ENCODE measurements around the gene TTC5. TPM values are rescaled to one million over a fixed set of nuclear protein-coding genes. Genes with fewer than 3 reads are reported as not detected.
"Not testable (repeated sequence)": the region's sequence is repeated elsewhere in the genome, so short reads cannot be mapped to it uniquely, and the experiment has no call there.

TTC5 gene
- total and polyA plus RNA-seq, 2 experiments from 2014 or later: 13.9 to 25.9 TPM

DNA sequence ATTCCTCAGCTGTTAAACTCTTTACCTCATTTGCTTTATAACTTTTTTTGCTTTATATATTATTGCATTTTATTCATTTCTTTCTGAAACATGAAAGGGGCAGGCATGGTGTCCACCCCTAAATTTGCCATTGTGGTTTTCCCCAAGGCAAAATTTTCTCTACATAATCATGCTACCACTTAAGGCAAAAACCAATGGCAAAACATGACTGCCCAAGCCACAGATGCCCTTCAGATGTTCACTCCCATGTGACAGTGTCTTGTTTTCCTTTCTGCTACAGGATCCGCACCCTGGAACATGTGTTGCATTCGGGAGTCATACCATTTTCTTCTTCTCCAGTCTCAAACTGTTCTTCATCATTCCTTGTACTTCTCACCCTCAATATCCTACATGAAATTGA is 28.3 kb downstream of the TTC5 start:
- H3K27me3 ChIP-seq: no peaks in the 10 kb centered on the region
- TF ChIP-seq, protein P1, sequence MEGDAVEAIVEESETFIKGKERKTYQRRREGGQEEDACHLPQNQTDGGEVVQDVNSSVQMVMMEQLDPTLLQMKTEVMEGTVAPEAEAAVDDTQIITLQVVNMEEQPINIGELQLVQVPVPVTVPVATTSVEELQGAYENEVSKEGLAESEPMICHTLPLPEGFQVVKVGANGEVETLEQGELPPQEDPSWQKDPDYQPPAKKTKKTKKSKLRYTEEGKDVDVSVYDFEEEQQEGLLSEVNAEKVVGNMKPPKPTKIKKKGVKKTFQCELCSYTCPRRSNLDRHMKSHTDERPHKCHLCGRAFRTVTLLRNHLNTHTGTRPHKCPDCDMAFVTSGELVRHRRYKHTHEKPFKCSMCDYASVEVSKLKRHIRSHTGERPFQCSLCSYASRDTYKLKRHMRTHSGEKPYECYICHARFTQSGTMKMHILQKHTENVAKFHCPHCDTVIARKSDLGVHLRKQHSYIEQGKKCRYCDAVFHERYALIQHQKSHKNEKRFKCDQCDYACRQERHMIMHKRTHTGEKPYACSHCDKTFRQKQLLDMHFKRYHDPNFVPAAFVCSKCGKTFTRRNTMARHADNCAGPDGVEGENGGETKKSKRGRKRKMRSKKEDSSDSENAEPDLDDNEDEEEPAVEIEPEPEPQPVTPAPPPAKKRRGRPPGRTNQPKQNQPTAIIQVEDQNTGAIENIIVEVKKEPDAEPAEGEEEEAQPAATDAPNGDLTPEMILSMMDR (IDR thresholded peaks at IDR 0.05; ENCODE audit: low read depth, low read length): no peak
- H3K27ac ChIP-seq: no peak overlapping the region
- H3K4me1 ChIP-seq (ENCODE audit: low read depth): no peaks in the 10 kb centered on the region
- no peaks in the 10 kb centered on the region for H3K36me3 ChIP-seq
- no peaks in the 10 kb centered on the region for H3K9me3 ChIP-seq (ENCODE audit: low read depth)
- no peak overlapping the region for H3K4me3 ChIP-seq
- DNase-seq (ENCODE audit: low read depth in 1 of 2, low spot score in 1 of 2): no peak

DNA sequence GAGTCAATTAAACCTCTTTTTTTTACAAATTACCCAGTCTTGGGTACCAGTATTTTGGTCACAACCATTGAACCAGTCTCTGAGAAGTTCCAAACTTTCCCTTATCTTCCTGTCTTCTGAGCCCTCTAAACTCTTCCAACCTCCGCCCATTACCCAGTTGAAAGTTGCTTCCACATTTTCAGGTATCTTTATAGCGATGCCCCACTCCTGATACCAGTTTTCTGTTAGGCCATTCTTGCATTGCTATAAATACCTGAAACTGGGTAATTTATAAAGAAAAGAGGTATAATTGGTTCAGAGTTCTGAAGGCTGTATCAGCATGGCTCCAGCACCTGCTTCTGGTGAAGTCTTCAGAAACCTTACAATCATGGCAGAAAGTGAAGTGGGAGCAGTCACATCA is 31.7 kb downstream of the TTC5 start:
- H3K27ac ChIP-seq: no peak overlapping the region
- no peak for DNase-seq (ENCODE audit: low read depth in 1 of 2, low spot score in 1 of 2)
- H3K9me3 ChIP-seq (ENCODE audit: low read depth): no peaks in the 10 kb centered on the region
- H3K4me1 ChIP-seq (ENCODE audit: low read depth): no peaks in the 10 kb centered on the region
- no peaks in the 10 kb centered on the region for H3K36me3 ChIP-seq
- TF ChIP-seq, protein P1 (IDR thresholded peaks at IDR 0.05; ENCODE audit: low read depth, low read length): no peak
- H3K4me3 ChIP-seq: no peak overlapping the region
- no peaks in the 10 kb centered on the region for H3K27me3 ChIP-seq

DNA sequence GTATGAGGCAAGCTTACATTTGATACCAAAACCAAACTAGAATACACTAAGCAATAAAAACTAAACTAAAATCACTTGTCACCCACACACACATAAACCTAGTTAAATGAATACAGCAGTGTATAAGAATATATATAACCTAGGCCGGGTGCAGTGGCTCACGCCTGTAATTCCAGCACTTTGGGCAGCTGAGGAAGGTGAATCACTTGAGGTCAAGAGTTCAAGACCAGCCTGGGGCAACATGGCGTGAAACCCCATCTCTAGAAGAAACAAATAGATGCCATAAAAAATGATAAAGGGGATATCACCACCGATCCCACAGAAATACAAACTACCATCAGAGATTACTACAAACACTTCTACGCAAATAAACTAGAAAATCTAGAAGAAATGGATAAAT is 41.4 kb downstream of the TTC5 start:
- DNase-seq (ENCODE audit: low read depth in 1 of 2, low spot score in 1 of 2); H3K4me1 ChIP-seq (ENCODE audit: low read depth); H3K27me3 ChIP-seq; H3K27ac ChIP-seq; H3K36me3 ChIP-seq; H3K4me3 ChIP-seq; H3K9me3 ChIP-seq (ENCODE audit: low read depth): not testable (repeated sequence)

DNA sequence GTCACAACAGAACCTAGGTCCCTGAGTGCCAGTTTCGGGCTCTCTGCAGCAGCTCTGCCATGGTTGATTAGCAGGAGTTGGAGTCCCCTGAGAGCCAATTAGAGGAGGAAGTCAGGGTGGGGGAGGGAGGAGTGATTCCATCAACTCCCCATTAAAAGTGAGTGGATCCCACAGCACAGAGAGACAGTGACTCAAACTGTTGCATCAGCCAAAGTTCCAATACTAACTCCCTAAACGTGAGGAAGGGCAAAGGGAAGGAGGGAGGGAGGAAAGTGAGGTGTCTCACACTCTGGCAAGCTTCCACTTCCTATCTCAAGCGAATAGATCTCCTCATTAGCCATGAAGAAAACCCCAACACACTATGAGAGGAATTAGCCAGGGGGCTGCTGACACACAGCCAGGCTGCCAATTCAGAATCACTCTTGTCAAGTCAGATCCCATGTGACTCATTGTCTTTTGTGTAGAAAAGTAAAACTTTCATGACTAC is 43.1 kb downstream of the TTC5 start:
- H3K36me3 ChIP-seq: no peaks in the 10 kb centered on the region
- no peak overlapping the region for H3K4me3 ChIP-seq
- no peaks in the 10 kb centered on the region for H3K4me1 ChIP-seq (ENCODE audit: low read depth)
- no peak overlapping the region for H3K27ac ChIP-seq
- peak in 1 of 2 donors; percentile 57 for DNase-seq (ENCODE audit: low read depth in 1 of 2, low spot score in 1 of 2)
- no peaks in the 10 kb centered on the region for H3K9me3 ChIP-seq (ENCODE audit: low read depth)
- H3K27me3 ChIP-seq: no peaks in the 10 kb centered on the region
- TF ChIP-seq, protein P1 (IDR thresholded peaks at IDR 0.05; ENCODE audit: low read depth, low read length): no peak

DNA sequence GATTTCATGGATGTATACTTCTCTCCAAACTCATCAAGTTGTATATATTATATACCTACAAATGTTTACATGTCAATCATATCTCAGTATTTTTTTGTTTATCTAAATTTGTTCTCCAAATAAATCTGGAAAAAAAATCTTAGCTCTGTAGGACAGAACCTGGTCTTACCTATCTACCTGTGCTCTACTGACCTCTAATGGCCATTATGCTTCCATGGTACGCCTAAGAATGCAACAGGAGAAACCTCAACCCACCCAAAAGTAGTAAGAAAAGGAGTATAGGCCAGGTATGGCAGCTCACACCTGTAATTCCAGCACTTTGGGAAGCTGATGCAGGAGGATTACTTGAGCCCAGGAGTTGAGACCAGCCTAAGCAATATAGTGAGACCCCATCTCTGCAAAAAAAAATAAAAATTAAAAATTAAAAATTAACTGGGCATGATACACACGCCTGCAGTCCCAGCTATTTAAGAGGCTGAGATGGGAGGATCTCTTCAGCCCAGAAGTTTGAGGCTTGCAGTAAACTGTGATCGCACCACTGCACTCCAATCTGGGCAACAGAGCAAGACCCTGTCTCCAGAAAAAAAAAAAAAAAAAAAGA is 58.0 kb downstream of the TTC5 start:
- H3K27ac ChIP-seq: no peak overlapping the region
- H3K4me3 ChIP-seq: no peak overlapping the region
- peaks cover 3% of the 10 kb centered on the region for H3K9me3 ChIP-seq (ENCODE audit: low read depth)
- H3K27me3 ChIP-seq: no peaks in the 10 kb centered on the region
- H3K36me3 ChIP-seq: no peaks in the 10 kb centered on the region
- no peak for DNase-seq (ENCODE audit: low read depth in 1 of 2, low spot score in 1 of 2)
- TF ChIP-seq, protein P1 (IDR thresholded peaks at IDR 0.05; ENCODE audit: low read depth, low read length): no peak
- H3K4me1 ChIP-seq (ENCODE audit: low read depth): no peaks in the 10 kb centered on the region

Other genes with a start within 250 kb of the TTC5 start
- gene OR4L1, start 245.9 kb downstream of the TTC5 start, total RNA-seq: not detected in 2 replicates
- not detected in 2 replicates for gene OR4L1, start 245.9 kb downstream of the TTC5 start, polyA plus RNA-seq
- not detected in 2 replicates for gene OR4K17, start 195.2 kb downstream of the TTC5 start, total RNA-seq
- not detected in 2 replicates for gene OR4K17, start 195.2 kb downstream of the TTC5 start, polyA plus RNA-seq
- gene OR4N5, start 167.1 kb downstream of the TTC5 start, total RNA-seq: not detected in 2 replicates
- gene OR4N5, start 167.1 kb downstream of the TTC5 start, polyA plus RNA-seq: not detected in 2 replicates
- gene OR11G2, start 115.1 kb downstream of the TTC5 start, total RNA-seq: not detected in 2 replicates
- not detected in 2 replicates for gene OR11G2, start 115.1 kb downstream of the TTC5 start, polyA plus RNA-seq
- gene OR11H6, start 82.2 kb downstream of the TTC5 start, total RNA-seq: not detected in 2 replicates
- not detected in 2 replicates for gene OR11H6, start 82.2 kb downstream of the TTC5 start, polyA plus RNA-seq
- not detected in 2 replicates for gene OR11H7, start 77.0 kb downstream of the TTC5 start, total RNA-seq
- gene OR11H7, start 77.0 kb downstream of the TTC5 start, polyA plus RNA-seq: not detected in 2 replicates
- not detected in 2 replicates for gene OR11H4, start 66.7 kb downstream of the TTC5 start, total RNA-seq
- gene OR11H4, start 66.7 kb downstream of the TTC5 start, polyA plus RNA-seq: not detected in 2 replicates
- gene CCNB1IP1, start 27.3 kb upstream of the TTC5 start, total RNA-seq: 152 and 161 TPM in 2 replicates
- 63.7 and 76.9 TPM in 2 replicates for gene CCNB1IP1, start 27.3 kb upstream of the TTC5 start, polyA plus RNA-seq
- gene PARP2, start 37.7 kb upstream of the TTC5 start, total RNA-seq: 20.0 and 27.0 TPM in 2 replicates
- gene PARP2, start 37.7 kb upstream of the TTC5 start, polyA plus RNA-seq: 61.1 and 97.9 TPM in 2 replicates
- gene TEP1, start 107.5 kb upstream of the TTC5 start, total RNA-seq: 8.2 and 8.5 TPM in 2 replicates
- 4.3 and 5.1 TPM in 2 replicates for gene TEP1, start 107.5 kb upstream of the TTC5 start, polyA plus RNA-seq
- gene KLHL33, start 130.2 kb upstream of the TTC5 start, total RNA-seq: 0.18 TPM in 1 of 2 replicates, not detected in the other
- 0.04 TPM in 1 of 2 replicates, not detected in the other for gene KLHL33, start 130.2 kb upstream of the TTC5 start, polyA plus RNA-seq
- gene OSGEP, start 148.9 kb upstream of the TTC5 start, total RNA-seq: 47.9 and 82.0 TPM in 2 replicates
- 42.7 and 51.7 TPM in 2 replicates for gene OSGEP, start 148.9 kb upstream of the TTC5 start, polyA plus RNA-seq
- gene APEX1, start 149.3 kb upstream of the TTC5 start, total RNA-seq: 111 and 358 TPM in 2 replicates
- 176 and 185 TPM in 2 replicates for gene APEX1, start 149.3 kb upstream of the TTC5 start, polyA plus RNA-seq
- 17.6 and 23.1 TPM in 2 replicates for gene PIP4P1, start 155.5 kb upstream of the TTC5 start, total RNA-seq
- gene PIP4P1, start 155.5 kb upstream of the TTC5 start, polyA plus RNA-seq: 49.4 and 60.1 TPM in 2 replicates
- gene PNP, start 163.5 kb upstream of the TTC5 start, total RNA-seq: 15.6 and 20.7 TPM in 2 replicates
- gene PNP, start 163.5 kb upstream of the TTC5 start, polyA plus RNA-seq: 15.7 and 22.2 TPM in 2 replicates
- gene RNASE10, start 199.6 kb upstream of the TTC5 start, total RNA-seq: not detected in 2 replicates
- gene RNASE10, start 199.6 kb upstream of the TTC5 start, polyA plus RNA-seq: 0.81 and 0.99 TPM in 2 replicates

Data from cardiac muscle cell (in vitro differentiated cells and primary cell).